SU-DHL-6 (cell line): ENCODE measurements around the gene IL5RA.

Experiments
- H2AFZ ChIP-seq: fragments of 200-600 bp; sonication (generic); 2 replicates; pipeline ENCODE4 v1.6.1; 2014; ENCODE audit warnings: low read depth, mild to moderate bottlenecking, moderate library complexity, mixed read lengths, antibody characterized with exemption, low read length; ENCODE audit not compliant: severe bottlenecking
- H3F3A ChIP-seq: fragments of 200-600 bp; shearing (Covaris generic); 2 replicates; pipeline ENCODE4 v1.6.0; 2016; ENCODE audit warnings: antibody characterized with exemption, mild to moderate bottlenecking; ENCODE audit not compliant: insufficient read depth
- H3K27ac ChIP-seq: fragments of 200-600 bp; sonication (generic); 2 replicates; pipeline ENCODE4 v1.5.1; 2016; ENCODE audit warnings: low read depth, mild to moderate bottlenecking, low read length, moderate library complexity, mixed read lengths
- H3K27me3 ChIP-seq: fragments of 200-600 bp; sonication (generic), shearing (Covaris generic); 2 replicates; pipeline ENCODE4 v1.6.0; 2014; ENCODE audit warnings: mild to moderate bottlenecking, low read length
- H3K36me3 ChIP-seq: fragments of 200-600 bp; sonication (generic); 2 replicates; pipeline ENCODE4 v1.6.1; 2014; ENCODE audit warnings: mild to moderate bottlenecking, low read length, mixed read lengths
- H3K4me2 ChIP-seq: fragments of 300-600, 200-600 bp; shearing (Covaris generic), sonication (generic); 2 replicates; pipeline ENCODE4 v1.6.0; 2014; ENCODE audit warnings: low read length, low read depth, mild to moderate bottlenecking; ENCODE audit not compliant: poor library complexity, severe bottlenecking
- H3K4me3 ChIP-seq: fragments of 200-600 bp; sonication (generic); 2 replicates; pipeline ENCODE4 v1.5.1; 2014; ENCODE audit warnings: antibody characterized with exemption, low read length, mild to moderate bottlenecking, mixed read lengths; ENCODE audit not compliant: insufficient read depth, poor library complexity, severe bottlenecking
- H3K79me2 ChIP-seq: fragments of 200-600 bp; sonication (generic); 2 replicates; pipeline ENCODE4 v1.6.1; 2014; ENCODE audit warnings: mild to moderate bottlenecking, low read length, moderate library complexity; ENCODE audit not compliant: insufficient read depth
- H3K9ac ChIP-seq: fragments of 200-600 bp; sonication (generic); 2 replicates; pipeline ENCODE4 v1.7.0; 2014; ENCODE audit warnings: mild to moderate bottlenecking, low read length
- H3K9me2 ChIP-seq: fragments of 200-600 bp; sonication (generic); replicated peaks from 2 replicates; pipeline ENCODE4 v1.6.1; 2014; ENCODE audit warnings: low read length; ENCODE audit not compliant: insufficient read depth
- H3K9me3 ChIP-seq: fragments of 200-600 bp; sonication (generic); 2 replicates; pipeline ENCODE4 v1.6.1; 2014; ENCODE audit warnings: low read length, mixed read lengths; ENCODE audit not compliant: insufficient read depth
- H4K20me1 ChIP-seq: fragments of 200-600 bp; sonication (generic); 2 replicates; pipeline ENCODE4 v1.6.1; 2014; ENCODE audit warnings: low read depth, mild to moderate bottlenecking, antibody characterized with exemption, low read length, moderate library complexity, mixed read lengths
- CTCF ChIP-seq: fragments of 200-600 bp; sonication (generic); IDR thresholded peaks from one replicate; pipeline ENCODE4 v1.5.1; 2017; ENCODE audit warnings: antibody characterized with exemption, mild to moderate bottlenecking, low read length, moderate library complexity; ENCODE audit not compliant: insufficient read depth, poor library complexity, severe bottlenecking
- EZH2phosphoT487 ChIP-seq: fragments of 200-600 bp; sonication (generic), shearing (Covaris generic); conservative IDR thresholded peaks from 2 replicates; pipeline ENCODE4 v1.6.1; 2018; ENCODE audit warnings: mild to moderate bottlenecking, antibody characterized with exemption, low read length, moderate library complexity, mixed read lengths

The IL5RA gene

GRCh38 chr3:3082234-3082924 lies 27.8 kb downstream of the IL5RA start:
- no peaks in the 10 kb centered on the region for H3K36me3 ChIP-seq
- no peak overlapping the region for H3K9ac ChIP-seq
- no peaks in the 10 kb centered on the region for H3K9me2 ChIP-seq
- no peak overlapping the region for H3K27ac ChIP-seq
- TF ChIP-seq EZH2phosphoT487 (no peak), CTCF (no peak)
- H3K9me3 ChIP-seq: no peaks in the 10 kb centered on the region
- H3K4me2 ChIP-seq: no peak overlapping the region
- H3K27me3 ChIP-seq: no peaks in the 10 kb centered on the region
- H4K20me1 ChIP-seq: no peaks in the 10 kb centered on the region
- no peaks in the 10 kb centered on the region for H3F3A ChIP-seq
- H3K4me3 ChIP-seq: no peak overlapping the region
- no peak overlapping the region for H2AFZ ChIP-seq
- H3K79me2 ChIP-seq: no peaks in the 10 kb centered on the region

GRCh38 chr3:3081381-3082233 lies 28.6 kb downstream of the IL5RA start:
- H3K9me3 ChIP-seq: no peaks in the 10 kb centered on the region
- no peaks in the 10 kb centered on the region for H3K9me2 ChIP-seq
- no peak overlapping the region for H2AFZ ChIP-seq
- H4K20me1 ChIP-seq: no peaks in the 10 kb centered on the region
- no peaks in the 10 kb centered on the region for H3K36me3 ChIP-seq
- H3K27me3 ChIP-seq: no peaks in the 10 kb centered on the region
- H3F3A ChIP-seq: no peaks in the 10 kb centered on the region
- H3K27ac ChIP-seq: no peak overlapping the region
- H3K4me3 ChIP-seq: no peak overlapping the region
- H3K9ac ChIP-seq: no peak overlapping the region
- no peak overlapping the region for H3K4me2 ChIP-seq
- H3K79me2 ChIP-seq: no peaks in the 10 kb centered on the region
- TF ChIP-seq CTCF (no peak), EZH2phosphoT487 (no peak)

GRCh38 chr3:3080309-3080708 lies 29.9 kb downstream of the IL5RA start:
- Histone ChIP-seq H4K20me1 (no peaks in the 10 kb centered on the region), H3K9me3 (no peaks in the 10 kb centered on the region), H3K4me2 (no peak overlapping the region), H2AFZ (no peak overlapping the region), H3K36me3 (no peaks in the 10 kb centered on the region), H3K9me2 (no peaks in the 10 kb centered on the region), H3K27ac (no peak overlapping the region), H3K27me3 (no peaks in the 10 kb centered on the region), H3K79me2 (no peaks in the 10 kb centered on the region), H3F3A (no peaks in the 10 kb centered on the region), H3K9ac (no peak overlapping the region), H3K4me3 (no peak overlapping the region)
- no peak for TF ChIP-seq EZH2phosphoT487
- TF ChIP-seq CTCF: no peak
